Measurements from ENCODE around the gene ZNF211. TPM values are rescaled to one million over a fixed set of nuclear protein-coding genes. Genes with fewer than 3 reads are reported as not detected.
A peak's percentile ranks its signal among the peaks of the same experiment; 100 is the strongest.

ZNF211 gene
- total and polyA plus RNA-seq, 9 of the 15 experiments (the other 6 are each of a cell fraction or from before 2014, with no cell fraction given): 1.3 to 11.6 (median 4.5) TPM

GRCh38 chr19:57599761-57600383 is 33.1 kb upstream of the ZNF211 start, which contains the start of gene ZNF530 (continued):
- TF ChIP-seq SETDB1 (IDR thresholded peaks at IDR 0.05; ENCODE audit: low read length): no peak
- no peak for TF ChIP-seq IFI16 (CRISPR knock-in tag; IDR thresholded peaks at IDR 0.05)
- peak; percentile 43; the same call in 1 of the 2 replicates for TF ChIP-seq JUND (IDR thresholded peaks at IDR 0.05; ENCODE audit: borderline replicate concordance, low read depth, low read length)
- TF ChIP-seq JUND (tag; IDR thresholded peaks at IDR 0.05; ENCODE audit: borderline replicate concordance, low read depth, low read length): 0 out of 3 replicates have a peak, but pooled peaks have one; percentile 18
- no peak for TF ChIP-seq HSF4 (CRISPR knock-in tag; IDR thresholded peaks at IDR 0.05; ENCODE audit: borderline replicate concordance)
- TF ChIP-seq, protein P1, sequence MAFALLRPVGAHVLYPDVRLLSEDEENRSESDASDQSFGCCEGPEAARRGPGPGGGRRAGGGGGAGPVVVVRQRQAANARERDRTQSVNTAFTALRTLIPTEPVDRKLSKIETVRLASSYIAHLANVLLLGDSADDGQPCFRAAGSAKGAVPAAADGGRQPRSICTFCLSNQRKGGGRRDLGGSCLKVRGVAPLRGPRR (CRISPR knock-in tag; IDR thresholded peaks at IDR 0.05): no peak
- TF ChIP-seq DACH1 (IDR thresholded peaks at IDR 0.05; ENCODE audit: partially characterized antibody): no peak
- TF ChIP-seq MEF2A (IDR thresholded peaks at IDR 0.05; ENCODE audit: control insufficient read depth, low read depth, low read length): no peak
- TF ChIP-seq RCOR1 (IDR thresholded peaks at IDR 0.05; ENCODE audit: borderline replicate concordance in 1 of 2, low read depth in 2 of 2, low read length in 2 of 2): no peak
- TF ChIP-seq ZSCAN32 (CRISPR knock-in tag; IDR thresholded peaks at IDR 0.05): no peak
- TF ChIP-seq GTF3C2 (IDR thresholded peaks at IDR 0.05; ENCODE audit: borderline replicate concordance, extremely low read depth, insufficient read length): no peak
- TF ChIP-seq SMAD2 (IDR thresholded peaks at IDR 0.05; ENCODE audit: low read depth, low read length): no peak
- TF ChIP-seq MTA1 (IDR thresholded peaks at IDR 0.05; ENCODE audit: borderline replicate concordance): no peak
- TF ChIP-seq ZNF184 (CRISPR knock-in tag; IDR thresholded peaks at IDR 0.05): no peak
- no peak for TF ChIP-seq USF2 (CRISPR knock-in tag; IDR thresholded peaks at IDR 0.05)
- TF ChIP-seq, protein P2, sequence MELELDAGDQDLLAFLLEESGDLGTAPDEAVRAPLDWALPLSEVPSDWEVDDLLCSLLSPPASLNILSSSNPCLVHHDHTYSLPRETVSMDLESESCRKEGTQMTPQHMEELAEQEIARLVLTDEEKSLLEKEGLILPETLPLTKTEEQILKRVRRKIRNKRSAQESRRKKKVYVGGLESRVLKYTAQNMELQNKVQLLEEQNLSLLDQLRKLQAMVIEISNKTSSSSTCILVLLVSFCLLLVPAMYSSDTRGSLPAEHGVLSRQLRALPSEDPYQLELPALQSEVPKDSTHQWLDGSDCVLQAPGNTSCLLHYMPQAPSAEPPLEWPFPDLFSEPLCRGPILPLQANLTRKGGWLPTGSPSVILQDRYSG (tag; conservative IDR thresholded peaks at IDR 0.05; ENCODE audit: low read depth): no peak
- TF ChIP-seq ZNF133 (CRISPR knock-in tag; IDR thresholded peaks at IDR 0.05): no peak
- no peak for TF ChIP-seq ELF4 (CRISPR knock-in tag; IDR thresholded peaks at IDR 0.05)
- no peak for TF ChIP-seq EGR1 (conservative IDR thresholded peaks at IDR 0.05)
- no peak for TF ChIP-seq HNRNPL (IDR thresholded peaks at IDR 0.05; ENCODE audit: low read depth, low read length)

All from K562 (cell line).